Smooth muscle cell (in vitro differentiated cells): ENCODE data around the gene CBX6. TPM values are rescaled to one million over a fixed set of nuclear protein-coding genes. Genes with fewer than 3 reads are reported as not detected.

Experiments used
- DNase-seq: peaks from one replicate; lab custom pipeline; 2025; ENCODE audit not compliant: unreplicated experiment; lab: John Stamatoyannopoulos, UW
- H2AFZ ChIP-seq: fragments of 200-600 bp; sonication (generic); 2 replicates; pipeline ENCODE4 v1.6.0; 2016; ENCODE audit warnings: antibody characterized with exemption, low read depth, mild to moderate bottlenecking
- H3F3A ChIP-seq: fragments of 200-600 bp; sonication (generic); 2 replicates; pipeline ENCODE4 v1.6.0; 2017; ENCODE audit warnings: antibody characterized with exemption, low read depth
- H3K27ac ChIP-seq: fragments of 200-600 bp; sonication (generic); 2 replicates; pipeline ENCODE4 v1.5.1; 2016; ENCODE audit warnings: low read depth, mild to moderate bottlenecking
- H3K27me3 ChIP-seq: fragments of 200-600 bp; sonication (generic); 2 replicates; pipeline ENCODE4 v1.6.1; 2016; ENCODE audit warnings: low read depth, mild to moderate bottlenecking
- H3K36me3 ChIP-seq: fragments of 200-600 bp; sonication (generic); 2 replicates; pipeline ENCODE4 v1.5.1; 2016; ENCODE audit warnings: low read depth
- H3K4me1 ChIP-seq: fragments of 200-600 bp; sonication (generic); 2 replicates; pipeline ENCODE4 v1.5.1; 2016; ENCODE audit warnings: low read depth
- H3K4me2 ChIP-seq: fragments of 200-600 bp; sonication (generic); 2 replicates; pipeline ENCODE4 v1.6.0; 2016; ENCODE audit warnings: mild to moderate bottlenecking
- H3K4me3 ChIP-seq: fragments of 200-600 bp; sonication (generic); 2 replicates; pipeline ENCODE4 v1.5.1; 2016; ENCODE audit warnings: mild to moderate bottlenecking
- H3K79me2 ChIP-seq: fragments of 200-600 bp; sonication (generic); 2 replicates; pipeline ENCODE4 v1.6.0; 2016; ENCODE audit warnings: low read depth, mild to moderate bottlenecking
- H3K9ac ChIP-seq: fragments of 200-600 bp; sonication (generic); 2 replicates; pipeline ENCODE4 v1.6.0; 2016; ENCODE audit warnings: low read depth
- H3K9me3 ChIP-seq: fragments of 200-600 bp; sonication (generic); replicated peaks from 2 replicates; pipeline ENCODE4 v1.5.1; 2016; ENCODE audit warnings: low read depth
- H4K20me1 ChIP-seq: fragments of 200-600 bp; sonication (generic); 2 replicates; pipeline ENCODE4 v1.6.0; 2016; ENCODE audit warnings: low read depth
- CTCF ChIP-seq: fragments of 200-600 bp; sonication (generic); IDR thresholded peaks from 2 replicates; pipeline ENCODE4 v1.5.1; 2017; ENCODE audit warnings: borderline replicate concordance, mild to moderate bottlenecking, antibody characterized with exemption; ENCODE audit not compliant: insufficient read depth, poor library complexity, severe bottlenecking
- WGBS: methylation state at CpG from one replicate; pipeline ENCODE4 v1.1.7; 2016; ENCODE audit warnings: low lambda C conversion rate; 5-methylcytosine and 5-hydroxymethylcytosine counted together
- polyA plus RNA-seq: library from polyadenylated mRNA; unstranded; fragments of >200 nt; fragmentation: Nextera tagmentation; extraction: Ambion mirVana; gene quantifications from 2 replicates; pipeline ENCODE4 v1.2.1, GENCODE V29; 2016
- total RNA-seq: library from RNA; depleted of rRNA; stranded (reverse); fragments of >200 nt; gene quantifications from 2 replicates; pipeline ENCODE4 v1.2.3, GENCODE V29; 2014

CBX6 gene
- total and polyA plus RNA-seq, 2 experiments from 2014 or later: 11.6 to 23.9 TPM

GRCh38 chr22:38850399-38850798 is 21.6 kb downstream of the CBX6 start:
- H3K4me3 ChIP-seq: no peak overlapping the region
- no peak for DNase-seq
- H3K9me3 ChIP-seq: no peaks in the 10 kb centered on the region
- no peak overlapping the region for H3K9ac ChIP-seq
- H3K36me3 ChIP-seq: no peaks in the 10 kb centered on the region
- no peaks in the 10 kb centered on the region for H3K27me3 ChIP-seq
- H3F3A ChIP-seq: no peaks in the 10 kb centered on the region
- no peaks in the 10 kb centered on the region for H3K79me2 ChIP-seq
- 83% methylated on average over 2 of the region's 2 CpGs for WGBS
- H3K4me2 ChIP-seq: no peak overlapping the region
- no peaks in the 10 kb centered on the region for H4K20me1 ChIP-seq
- H3K4me1 ChIP-seq: peaks cover 4% of the 10 kb centered on the region
- H2AFZ ChIP-seq: no peak overlapping the region
- no peak for TF ChIP-seq CTCF
- H3K27ac ChIP-seq: no peak overlapping the region

- no peaks in the 10 kb centered on the region for H3K79me2 ChIP-seq
- no peak for TF ChIP-seq CTCF
- no peak overlapping the region for H3K4me2 ChIP-seq
- no peaks in the 10 kb centered on the region for H4K20me1 ChIP-seq
- H3K27ac ChIP-seq: no peak overlapping the region
- H3K4me1 ChIP-seq: peaks cover 4% of the 10 kb centered on the region
- 83% methylated on average over 6 of the region's 6 CpGs for WGBS
- H2AFZ ChIP-seq: no peak overlapping the region
- H3K4me3 ChIP-seq: no peak overlapping the region
- no peak for DNase-seq
- no peak overlapping the region for H3K9ac ChIP-seq
- no peaks in the 10 kb centered on the region for H3K27me3 ChIP-seq
- no peaks in the 10 kb centered on the region for H3K36me3 ChIP-seq
- no peaks in the 10 kb centered on the region for H3F3A ChIP-seq
- H3K9me3 ChIP-seq: no peaks in the 10 kb centered on the region
Observed at GRCh38 chr22:38849811-38850210, 22.2 kb downstream of the CBX6 start.

- Histone ChIP-seq H3K9ac (no peak overlapping the region), H4K20me1 (no peaks in the 10 kb centered on the region), H3K4me2 (no peak overlapping the region), H3K4me3 (no peak overlapping the region), H3K79me2 (no peaks in the 10 kb centered on the region), H3K9me3 (no peaks in the 10 kb centered on the region), H3K4me1 (no peaks in the 10 kb centered on the region), H3K27ac (no peak overlapping the region), H2AFZ (no peak overlapping the region), H3F3A (peaks cover 7% of the 10 kb centered on the region), H3K36me3 (no peaks in the 10 kb centered on the region), H3K27me3 (peaks cover 11% of the 10 kb centered on the region)
- WGBS: 97% methylated on average over 1 of the region's 1 CpG
- no peak for DNase-seq
- TF ChIP-seq CTCF: no peak
Observed at GRCh38 chr22:38846412-38846811, 25.6 kb downstream of the CBX6 start.

- Histone ChIP-seq H3K9ac (no peak overlapping the region), H3K4me2 (no peak overlapping the region), H3K9me3 (no peaks in the 10 kb centered on the region), H3K27me3 (peaks cover 17% of the 10 kb centered on the region), H4K20me1 (no peaks in the 10 kb centered on the region), H3K27ac (no peak overlapping the region), H3K36me3 (no peaks in the 10 kb centered on the region), H3K4me3 (no peak overlapping the region), H2AFZ (no peak overlapping the region), H3K4me1 (no peaks in the 10 kb centered on the region), H3K79me2 (no peaks in the 10 kb centered on the region), H3F3A (peaks cover 7% of the 10 kb centered on the region)
- no peak for TF ChIP-seq CTCF
- no peak for DNase-seq
- WGBS: 65% methylated on average over 17 of the region's 17 CpGs
Observed at GRCh38 chr22:38845004-38845740, 26.8 kb downstream of the CBX6 start.
